ENCODE measurements around the gene TSSK3. TPM values are rescaled to one million over a fixed set of nuclear protein-coding genes. Genes with fewer than 3 reads are reported as not detected.

The TSSK3 gene
- total RNA-seq, 1 donor from 2014 or later = 6.1 TPM

DNA sequence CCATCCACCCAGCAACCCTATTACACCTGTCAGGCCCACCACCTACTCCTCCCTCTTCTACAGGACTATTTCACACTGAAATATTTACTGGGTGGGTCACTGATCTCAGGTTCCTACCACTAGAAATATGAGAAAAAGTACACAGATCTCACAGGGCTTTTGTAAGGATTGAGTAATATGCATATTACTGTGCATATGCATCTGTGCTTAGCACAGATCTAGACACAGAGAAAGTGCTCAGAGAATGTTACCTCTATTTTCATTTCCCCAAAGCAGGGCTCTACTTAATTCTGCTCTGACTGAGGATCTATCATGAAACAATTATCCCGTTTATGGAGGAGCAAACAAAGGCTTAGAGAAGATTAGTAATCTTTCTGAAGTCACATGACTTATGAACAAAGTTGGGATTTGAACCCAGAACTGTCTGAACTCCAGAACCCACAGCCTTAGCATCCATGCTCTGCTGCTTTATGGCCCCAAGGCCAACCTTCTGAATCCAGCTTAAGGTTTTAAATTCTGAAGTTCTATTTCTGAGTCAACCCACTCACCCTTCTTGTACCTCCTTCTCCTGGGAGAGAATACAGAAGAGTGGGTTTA lies 11.8 kb downstream of the TSSK3 start:
- Mint-ChIP-seq H3K4me1 (peaks cover 11% of the 10 kb centered on the region), H3K36me3 (ENCODE audit: low read depth) (peaks cover 77% of the 10 kb centered on the region), H3K9me3 (no peaks in the 10 kb centered on the region), H3K4me3 (no peak overlapping the region), H3K27ac (peak overlapping the region; percentile 42), H3K27me3 (no peaks in the 10 kb centered on the region)
- DNase-seq (no peak), ATAC-seq (ENCODE audit: low read depth) (no peak)
- POLR2A ChIA-PET = no interaction called here
- CTCF ChIA-PET = interaction anchor here (1.5 kb wide), 1 partner anchor 158 kb away, joined by 3 read pairs; no protein-coding TSS in a partner anchor
- intact Hi-C loops (cut with micrococcal nuclease) = no loop called here
- TF ChIP-seq, protein P1, sequence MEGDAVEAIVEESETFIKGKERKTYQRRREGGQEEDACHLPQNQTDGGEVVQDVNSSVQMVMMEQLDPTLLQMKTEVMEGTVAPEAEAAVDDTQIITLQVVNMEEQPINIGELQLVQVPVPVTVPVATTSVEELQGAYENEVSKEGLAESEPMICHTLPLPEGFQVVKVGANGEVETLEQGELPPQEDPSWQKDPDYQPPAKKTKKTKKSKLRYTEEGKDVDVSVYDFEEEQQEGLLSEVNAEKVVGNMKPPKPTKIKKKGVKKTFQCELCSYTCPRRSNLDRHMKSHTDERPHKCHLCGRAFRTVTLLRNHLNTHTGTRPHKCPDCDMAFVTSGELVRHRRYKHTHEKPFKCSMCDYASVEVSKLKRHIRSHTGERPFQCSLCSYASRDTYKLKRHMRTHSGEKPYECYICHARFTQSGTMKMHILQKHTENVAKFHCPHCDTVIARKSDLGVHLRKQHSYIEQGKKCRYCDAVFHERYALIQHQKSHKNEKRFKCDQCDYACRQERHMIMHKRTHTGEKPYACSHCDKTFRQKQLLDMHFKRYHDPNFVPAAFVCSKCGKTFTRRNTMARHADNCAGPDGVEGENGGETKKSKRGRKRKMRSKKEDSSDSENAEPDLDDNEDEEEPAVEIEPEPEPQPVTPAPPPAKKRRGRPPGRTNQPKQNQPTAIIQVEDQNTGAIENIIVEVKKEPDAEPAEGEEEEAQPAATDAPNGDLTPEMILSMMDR (IDR thresholded peaks at IDR 0.05) = no peak

DNA sequence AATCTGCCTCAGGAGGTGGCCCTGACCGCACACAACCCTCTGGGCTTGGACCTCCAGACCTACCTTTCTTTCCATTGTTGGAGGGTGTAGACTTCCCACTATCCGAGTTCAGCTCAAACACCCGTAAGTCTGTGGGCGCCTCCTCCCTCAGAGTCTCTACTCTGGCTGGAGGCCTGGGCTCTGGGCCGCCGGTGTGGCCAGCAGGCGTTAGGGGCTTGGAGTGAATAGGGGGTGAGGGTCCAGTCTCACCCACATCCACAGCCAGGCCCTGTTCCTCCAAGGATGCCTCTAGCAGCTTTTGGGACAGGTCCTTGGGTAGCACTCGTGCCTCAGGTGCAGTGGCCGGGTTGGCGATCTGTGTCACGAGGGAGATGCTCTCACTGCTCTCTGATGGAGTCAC lies 13.9 kb downstream of the TSSK3 start:
- Mint-ChIP-seq H3K4me1 (peaks cover 11% of the 10 kb centered on the region), H3K9me3 (no peaks in the 10 kb centered on the region), H3K36me3 (ENCODE audit: low read depth) (peaks cover 93% of the 10 kb centered on the region), H3K27me3 (no peaks in the 10 kb centered on the region), H3K4me3 (no peak overlapping the region), H3K27ac (no peak overlapping the region)
- intact Hi-C loops (cut with micrococcal nuclease) = no loop called here
- TF ChIP-seq, protein P1 (IDR thresholded peaks at IDR 0.05) = no peak
- ATAC-seq (ENCODE audit: low read depth) = no peak
- POLR2A ChIA-PET = no interaction called here
- no peak for DNase-seq
- CTCF ChIA-PET = no interaction called here

DNA sequence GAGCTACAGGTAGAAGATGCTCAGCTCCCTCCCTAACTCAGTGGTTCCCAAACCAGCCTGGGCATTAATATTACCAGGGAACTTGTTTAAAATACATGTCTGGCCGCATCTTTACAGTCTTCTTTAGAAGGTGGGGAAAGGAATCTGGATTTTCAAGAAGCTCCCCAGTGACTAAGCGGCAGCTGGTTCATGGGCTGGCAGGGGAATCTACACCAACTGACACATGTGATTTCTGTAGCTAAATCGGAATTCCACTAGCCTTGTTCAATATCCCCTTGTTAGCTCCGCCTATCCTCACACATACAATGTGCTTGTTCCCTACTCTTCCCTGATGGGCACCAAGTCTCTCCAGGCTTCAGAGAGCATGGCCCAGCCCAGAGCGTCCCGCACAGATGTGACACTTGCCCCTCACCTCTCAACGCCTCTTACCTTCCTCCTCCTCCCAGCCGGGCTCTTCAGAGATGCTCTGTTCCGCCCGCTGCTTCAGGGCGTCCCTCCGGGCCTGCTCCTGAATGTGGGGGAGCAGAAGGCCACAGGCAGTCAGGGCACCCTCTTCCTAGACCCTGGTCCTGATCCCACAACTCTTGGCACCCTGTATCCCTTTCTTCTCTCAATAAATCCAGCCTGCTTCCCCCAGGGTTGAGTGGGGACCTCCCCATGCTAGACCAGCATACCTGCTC lies 15.3 kb downstream of the TSSK3 start:
- Mint-ChIP-seq H3K27ac (no peak overlapping the region), H3K4me3 (no peak overlapping the region), H3K27me3 (no peaks in the 10 kb centered on the region), H3K36me3 (ENCODE audit: low read depth) (peaks cover 90% of the 10 kb centered on the region), H3K4me1 (peaks cover 2% of the 10 kb centered on the region), H3K9me3 (no peaks in the 10 kb centered on the region)
- no peak for DNase-seq
- ChIA-PET POLR2A (interaction anchor here (1.6 kb wide), 1 partner anchor 17 kb away, joined by 5 read pairs; the partner anchor contains the start of gene BSDC1), CTCF (no interaction called here)
- no peak for ATAC-seq (ENCODE audit: low read depth)
- TF ChIP-seq, protein P1 (IDR thresholded peaks at IDR 0.05) = no peak
- intact Hi-C loops (cut with micrococcal nuclease) = no loop called here

DNA sequence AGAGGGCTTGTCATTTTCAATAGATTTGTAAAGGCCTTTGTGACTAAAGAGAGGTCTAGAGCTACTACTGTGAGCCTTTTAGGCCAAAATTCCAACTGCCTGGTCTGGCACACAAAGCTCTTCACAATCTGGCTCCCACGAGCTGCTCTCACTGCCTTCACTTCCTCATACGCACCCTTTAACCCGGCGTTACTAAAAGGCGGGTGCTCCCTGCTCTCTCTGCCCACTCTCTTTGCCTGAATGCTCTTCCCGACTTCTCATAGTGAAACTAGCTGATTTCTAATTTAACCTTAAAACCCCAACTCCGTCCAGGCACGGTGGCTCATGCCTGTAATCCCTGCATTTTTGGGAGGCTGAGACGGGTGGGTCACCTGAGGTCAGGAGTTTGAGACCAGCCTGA lies 17.7 kb downstream of the TSSK3 start:
- ChIA-PET CTCF (interaction anchor here (1.6 kb wide), 1 partner anchor 165 kb away, joined by 3 read pairs; no protein-coding TSS in a partner anchor), POLR2A (no interaction called here)
- Mint-ChIP-seq H3K4me3 (no peak overlapping the region), H3K27me3 (no peaks in the 10 kb centered on the region), H3K4me1 (no peaks in the 10 kb centered on the region), H3K36me3 (ENCODE audit: low read depth) (peaks cover 91% of the 10 kb centered on the region), H3K9me3 (no peaks in the 10 kb centered on the region), H3K27ac (no peak overlapping the region)
- ATAC-seq (ENCODE audit: low read depth) (no peak), DNase-seq (no peak)
- intact Hi-C loops (cut with micrococcal nuclease) = no loop called here
- TF ChIP-seq, protein P1 (IDR thresholded peaks at IDR 0.05) = no peak

DNA sequence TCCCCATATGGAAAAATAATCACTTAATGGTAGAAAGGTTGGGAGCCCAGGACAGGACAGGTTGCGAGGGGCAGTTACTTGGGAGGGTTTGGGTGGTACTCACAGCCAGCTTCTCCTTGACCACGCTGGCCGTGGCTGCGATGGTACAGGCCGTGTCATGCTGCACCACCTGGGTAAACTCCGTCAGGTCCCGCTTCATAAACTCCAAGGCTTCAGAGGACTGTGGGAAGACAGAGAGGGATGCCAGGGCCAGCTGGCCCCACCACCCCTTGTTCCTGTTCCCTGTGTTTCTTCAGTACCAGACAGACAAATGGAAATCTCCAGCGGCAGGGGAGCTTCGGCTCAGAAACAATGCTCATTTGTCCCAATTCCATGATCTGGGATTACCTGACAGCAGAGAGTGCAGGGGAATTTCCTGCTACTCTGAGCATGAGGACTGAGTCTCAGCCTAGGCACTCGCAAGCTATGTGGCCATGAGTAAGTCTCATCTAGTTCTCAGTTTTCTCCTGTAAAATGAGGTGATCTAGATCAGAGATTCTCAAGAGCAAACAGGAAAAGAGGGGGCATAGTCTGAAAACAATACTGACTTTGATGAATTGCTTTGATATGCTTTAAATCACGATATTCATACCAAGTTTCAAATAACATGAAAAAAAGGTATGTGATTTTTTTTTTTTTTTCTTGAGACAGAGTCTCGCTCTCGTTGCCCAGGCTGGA lies 24.5 kb downstream of the TSSK3 start:
- Mint-ChIP-seq H3K27ac (no peak overlapping the region), H3K4me1 (no peaks in the 10 kb centered on the region), H3K9me3 (no peaks in the 10 kb centered on the region), H3K4me3 (no peak overlapping the region), H3K27me3 (no peaks in the 10 kb centered on the region), H3K36me3 (ENCODE audit: low read depth) (peaks cover 53% of the 10 kb centered on the region)
- CTCF ChIA-PET = no interaction called here
- no peak for DNase-seq
- POLR2A ChIA-PET = interaction anchor here (0.7 to 1.5 kb wide), 3 partner anchors 12 to 392 kb away, joined by 4 to 5 read pairs (median 4); partner anchors contain the start of gene MARCKSL1
- TF ChIP-seq, protein P1 (IDR thresholded peaks at IDR 0.05) = no peak
- no peak for ATAC-seq (ENCODE audit: low read depth)
- intact Hi-C loops (cut with micrococcal nuclease) = no loop called here

All from activated B cell treated with CpG ODN at 0.5 μM for 24 hours (primary cell).